HG03108 (cell line): Measurements from ENCODE around the gene RELB.
"Not testable (repeated sequence)": the region's sequence is repeated elsewhere in the genome, so short reads cannot be mapped to it uniquely, and the experiment has no call there.

Experiments used
- ATAC-seq: cut with Tn5 transposase; IDR thresholded peaks from one replicate; pipeline ENCODE4 v1.9.1; 2021; ENCODE audit warnings: moderate library complexity; ENCODE audit not compliant: unreplicated experiment

Gene RELB, protein sequence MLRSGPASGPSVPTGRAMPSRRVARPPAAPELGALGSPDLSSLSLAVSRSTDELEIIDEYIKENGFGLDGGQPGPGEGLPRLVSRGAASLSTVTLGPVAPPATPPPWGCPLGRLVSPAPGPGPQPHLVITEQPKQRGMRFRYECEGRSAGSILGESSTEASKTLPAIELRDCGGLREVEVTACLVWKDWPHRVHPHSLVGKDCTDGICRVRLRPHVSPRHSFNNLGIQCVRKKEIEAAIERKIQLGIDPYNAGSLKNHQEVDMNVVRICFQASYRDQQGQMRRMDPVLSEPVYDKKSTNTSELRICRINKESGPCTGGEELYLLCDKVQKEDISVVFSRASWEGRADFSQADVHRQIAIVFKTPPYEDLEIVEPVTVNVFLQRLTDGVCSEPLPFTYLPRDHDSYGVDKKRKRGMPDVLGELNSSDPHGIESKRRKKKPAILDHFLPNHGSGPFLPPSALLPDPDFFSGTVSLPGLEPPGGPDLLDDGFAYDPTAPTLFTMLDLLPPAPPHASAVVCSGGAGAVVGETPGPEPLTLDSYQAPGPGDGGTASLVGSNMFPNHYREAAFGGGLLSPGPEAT

DNA sequence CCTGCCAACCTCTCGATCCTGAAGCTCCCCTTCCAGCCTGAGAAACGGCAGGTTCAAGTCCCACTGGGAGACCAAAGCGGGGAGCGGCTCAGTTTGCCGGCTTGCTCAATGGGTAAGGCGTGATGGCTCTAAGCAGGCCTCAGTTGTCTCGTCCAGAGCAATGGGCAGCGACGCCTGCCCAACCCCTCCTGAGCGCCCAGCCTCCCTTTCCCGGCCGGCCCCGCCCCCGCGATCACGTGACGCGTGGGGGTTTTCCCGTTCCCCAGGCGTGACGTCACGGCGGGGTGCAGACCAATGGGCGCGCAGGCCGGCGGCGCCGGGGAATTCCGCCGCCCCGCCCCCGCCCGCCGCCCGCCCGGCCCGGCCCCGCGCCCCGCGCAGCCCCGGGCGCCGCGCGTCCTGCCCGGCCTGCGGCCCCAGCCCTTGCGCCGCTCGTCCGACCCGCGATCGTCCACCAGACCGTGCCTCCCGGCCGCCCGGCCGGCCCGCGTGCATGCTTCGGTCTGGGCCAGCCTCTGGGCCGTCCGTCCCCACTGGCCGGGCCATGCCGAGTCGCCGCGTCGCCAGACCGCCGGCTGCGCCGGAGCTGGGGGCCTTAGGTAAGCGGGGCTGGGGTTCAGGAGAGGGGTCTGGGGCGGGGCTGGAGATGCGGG, at the start of gene RELB:
RELB (plus strand) TSS at position 378 of the 653 bp plus-strand sequence; CDS start at position 494, 116 bp downstream.
- peak; percentile 42 for ATAC-seq

DNA sequence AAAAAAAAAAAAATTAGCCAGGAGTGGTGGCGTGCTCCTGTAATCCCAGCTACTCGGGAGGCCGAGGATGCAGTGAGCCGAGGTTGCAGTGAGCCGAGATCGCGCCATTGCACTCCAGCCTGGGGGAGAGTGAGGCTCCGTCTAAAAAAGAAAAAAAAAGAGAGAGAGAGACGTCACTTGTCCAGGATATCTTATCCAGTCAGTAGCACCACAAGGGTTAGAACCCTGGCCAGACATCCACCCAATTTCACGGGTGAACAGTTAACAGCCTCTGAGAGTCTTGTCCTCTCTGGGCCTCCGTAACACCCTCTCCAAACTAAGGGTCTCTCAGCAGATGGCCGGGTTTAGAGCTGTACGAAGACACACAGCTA, 47.0 kb upstream of the RELB start:
- no peak for ATAC-seq

DNA sequence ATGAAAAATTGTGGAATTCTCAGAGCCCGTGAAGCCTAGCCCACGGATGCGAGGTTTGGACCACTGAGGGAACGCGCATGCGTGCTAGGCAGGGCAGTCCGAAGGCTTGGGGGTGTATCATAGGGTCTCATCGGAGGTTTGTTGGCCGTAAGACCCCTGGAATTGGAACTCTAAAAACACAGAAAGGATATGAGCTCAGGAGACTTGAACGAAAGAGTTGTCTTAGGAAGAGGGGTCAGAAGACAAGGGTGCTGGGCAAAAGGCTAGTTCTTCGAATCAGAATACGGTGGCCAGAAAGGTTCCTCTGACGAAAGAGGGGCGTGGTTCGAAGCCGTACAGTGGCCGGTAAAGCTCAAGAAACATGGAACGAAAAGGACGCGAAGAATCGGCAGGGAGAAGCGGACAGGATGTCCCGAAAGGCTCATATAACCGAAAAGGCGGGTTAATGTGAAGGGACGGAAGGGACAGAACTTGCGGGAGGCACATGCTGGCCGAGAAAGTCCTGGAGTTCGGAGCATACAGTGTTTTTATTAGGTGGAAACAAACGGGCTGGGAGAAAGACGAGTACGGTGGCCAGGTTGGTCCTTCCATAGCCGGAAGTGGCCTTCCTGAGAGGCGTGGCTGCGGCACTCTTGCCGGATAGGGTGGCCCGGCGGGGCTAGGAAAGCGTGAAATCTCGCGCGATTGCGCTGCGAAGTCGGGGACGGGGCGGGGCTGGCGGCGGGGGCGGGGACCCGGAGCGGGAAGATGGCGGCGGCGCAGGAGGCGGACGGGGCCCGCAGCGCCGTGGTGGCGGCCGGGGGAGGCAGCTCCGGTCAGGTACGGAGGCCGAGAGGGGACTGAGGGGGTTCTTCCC, 46.4 kb upstream of the RELB start, which contains the start of gene CLPTM1:
CLPTM1 (plus strand) TSS at position 732 of the 856 bp plus-strand sequence; CDS start at position 748, 16 bp downstream.
- ATAC-seq, result peak; percentile 72

GRCh38 chr19:44955505-44956439, 45.5 kb upstream of the RELB start:
- ATAC-seq, result peak; percentile 1

GRCh38 chr19:44957526-44957925, 43.7 kb upstream of the RELB start:
- ATAC-seq, result no peak

DNA sequence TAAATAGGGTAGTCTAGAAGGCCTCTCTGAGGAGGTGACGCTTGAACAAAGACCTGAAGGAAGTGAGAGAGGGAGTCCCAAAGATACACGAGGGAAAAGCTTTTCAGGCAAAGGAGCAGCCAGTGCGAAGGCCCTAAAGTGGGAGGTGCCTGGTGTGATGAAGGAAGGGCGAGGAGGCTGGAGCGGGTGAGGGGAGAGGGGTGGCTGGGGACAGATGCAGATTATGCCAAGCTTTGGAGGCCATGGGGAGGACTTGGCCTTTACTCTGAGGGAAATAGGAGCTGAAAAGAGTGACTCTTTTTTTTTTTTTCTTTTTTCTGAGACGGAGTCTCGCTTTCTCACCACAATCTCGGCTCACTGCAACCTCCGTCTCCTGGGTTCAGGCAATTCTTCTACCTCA, 43.2 kb upstream of the RELB start:
- no peak for ATAC-seq

DNA sequence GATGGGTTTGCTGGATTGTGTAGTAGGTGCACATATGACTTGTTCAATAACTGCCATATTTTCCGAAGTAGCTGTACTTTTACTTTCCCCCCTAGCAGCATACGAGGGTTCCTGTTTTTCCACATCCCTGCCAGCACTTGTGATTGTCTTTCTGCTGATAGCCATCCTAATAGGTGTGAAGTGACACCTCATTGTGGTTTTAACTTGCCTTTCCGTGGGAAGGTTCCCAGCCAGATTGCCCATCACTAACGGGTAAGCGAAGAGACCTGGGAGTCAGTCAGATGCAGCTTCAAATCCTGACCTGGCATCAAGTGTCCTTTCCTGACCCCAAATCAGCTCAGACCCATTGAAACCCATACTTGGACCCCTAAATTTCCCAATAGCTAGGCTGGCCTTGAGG, 41.6 kb upstream of the RELB start:
- ATAC-seq, result no peak

GRCh38 chr19:44960906-44961728, 40.1 kb upstream of the RELB start:
- ATAC-seq, result peak; percentile 39

DNA sequence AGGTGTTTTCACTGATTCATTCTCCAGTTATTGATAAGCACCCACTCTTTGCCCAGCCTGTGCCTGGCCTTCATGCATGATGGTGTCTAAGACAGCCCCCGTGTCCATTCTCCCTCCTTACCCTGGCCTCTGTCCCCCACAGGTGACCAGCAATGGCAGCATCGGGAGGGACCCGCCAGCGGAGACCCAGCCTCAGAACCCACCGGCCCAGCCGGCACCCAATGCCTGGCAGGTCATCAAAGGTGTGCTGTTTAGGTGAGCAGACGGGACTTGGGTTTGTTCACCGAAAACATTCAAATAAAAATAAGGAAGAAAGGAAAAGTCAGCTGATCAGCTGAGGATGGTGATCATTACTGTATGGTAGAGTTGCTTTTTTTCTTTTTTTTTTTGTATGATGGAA, 39.4 kb upstream of the RELB start:
- no peak for ATAC-seq

GRCh38 chr19:44968118-44968517, 33.1 kb upstream of the RELB start:
- no peak for ATAC-seq

DNA sequence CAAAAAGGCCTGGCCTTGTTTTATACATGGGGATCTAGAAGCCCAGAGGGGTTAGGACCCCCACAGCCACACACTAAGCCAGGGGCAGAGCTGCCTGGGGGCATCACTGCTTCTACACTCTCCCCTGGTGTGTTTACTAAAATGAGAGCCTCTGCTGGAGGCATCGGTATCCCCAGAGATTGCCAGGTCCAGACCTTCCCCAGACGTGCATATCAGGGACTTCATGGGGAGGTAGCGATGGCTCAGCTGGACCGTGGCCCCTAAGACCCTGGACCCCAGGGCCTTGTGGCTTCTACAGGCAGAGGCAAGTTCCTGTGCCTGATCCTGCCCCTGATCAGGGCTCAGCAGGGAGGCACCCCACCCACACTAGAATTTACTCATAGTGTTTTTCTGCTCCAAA, 32.6 kb upstream of the RELB start:
- ATAC-seq, result no peak

GRCh38 chr19:44969437-44969836, 31.8 kb upstream of the RELB start:
- ATAC-seq, result no peak

DNA sequence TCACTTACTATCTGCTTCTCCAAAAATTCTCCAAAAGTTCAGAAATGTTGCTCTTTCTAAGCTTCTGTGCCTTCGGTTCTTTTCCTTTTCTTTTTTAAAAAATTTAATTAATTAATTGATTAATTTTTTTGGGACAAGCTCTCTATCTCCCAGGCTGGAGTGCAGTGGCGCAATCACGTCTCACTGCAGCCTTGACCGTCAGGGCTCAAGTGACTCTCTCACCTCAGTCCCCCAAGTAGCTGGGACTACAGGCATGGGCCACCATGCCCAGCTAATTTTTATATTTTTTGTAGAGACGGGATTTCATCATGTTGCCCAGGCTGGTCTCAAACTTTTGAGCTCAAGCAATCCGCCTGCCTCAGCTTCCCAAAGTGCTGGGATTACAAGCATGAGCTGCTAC, 29.8 kb upstream of the RELB start:
- ATAC-seq, result not testable (repeated sequence)

DNA sequence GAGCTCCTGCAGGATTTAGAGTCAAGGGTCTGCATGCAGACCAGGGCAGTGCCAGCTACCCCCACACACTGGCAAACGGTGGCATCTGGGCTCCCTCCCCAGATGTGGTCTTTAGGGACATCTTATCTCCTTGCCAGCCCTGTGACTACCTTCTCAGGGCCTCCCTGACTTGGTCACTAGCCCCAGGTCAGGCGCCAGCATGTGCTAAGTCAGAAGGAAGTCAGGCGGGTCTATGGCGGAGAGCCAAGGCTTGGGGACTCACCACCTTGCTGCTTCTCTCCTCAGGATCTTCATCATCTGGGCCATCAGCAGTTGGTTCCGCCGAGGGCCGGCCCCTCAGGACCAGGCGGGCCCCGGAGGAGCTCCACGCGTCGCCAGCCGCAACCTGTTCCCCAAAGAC, 28.5 kb upstream of the RELB start:
- no peak for ATAC-seq

GRCh38 chr19:44973982-44974735, 27.1 kb upstream of the RELB start:
- ATAC-seq, result no peak

DNA sequence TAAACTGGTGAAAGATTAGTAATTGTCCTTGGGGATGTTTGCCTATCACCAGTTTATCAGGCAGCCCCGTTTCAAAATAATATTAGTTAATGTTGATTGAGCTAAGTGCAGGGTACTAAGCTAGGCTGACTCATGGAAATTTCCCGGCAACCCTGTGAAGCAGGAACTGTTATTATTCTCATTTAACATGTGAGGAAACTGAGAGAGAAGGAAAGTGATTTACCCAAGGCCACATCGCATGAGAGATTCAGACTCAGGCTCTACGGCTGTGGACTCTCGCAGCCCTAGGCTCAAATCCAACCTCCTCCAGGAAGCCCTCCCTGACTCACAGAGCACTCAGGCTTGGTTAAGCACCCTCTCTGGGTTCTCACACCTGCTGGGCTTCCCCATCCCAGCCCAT, 26.4 kb upstream of the RELB start:
- ATAC-seq, result no peak

DNA sequence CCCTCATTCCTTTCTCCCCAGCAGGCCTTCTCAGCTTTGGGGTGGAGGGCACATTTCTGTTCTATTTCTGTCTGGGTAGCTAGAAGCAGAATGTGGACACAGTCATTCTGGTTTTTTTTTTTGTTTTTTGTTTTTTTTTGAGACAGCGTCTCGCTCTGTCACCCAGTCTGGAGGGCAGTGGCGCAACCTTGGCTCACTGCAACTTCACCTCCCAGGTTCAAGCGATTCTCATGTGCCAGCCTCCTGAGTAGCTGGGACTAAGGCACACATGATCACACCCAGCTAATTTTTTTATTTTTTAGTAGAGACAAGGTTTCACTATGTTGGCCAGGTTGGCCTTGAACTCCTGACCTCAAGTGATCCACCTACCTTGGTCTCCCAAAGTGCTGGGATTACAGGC, 25.8 kb upstream of the RELB start:
- no peak for ATAC-seq

DNA sequence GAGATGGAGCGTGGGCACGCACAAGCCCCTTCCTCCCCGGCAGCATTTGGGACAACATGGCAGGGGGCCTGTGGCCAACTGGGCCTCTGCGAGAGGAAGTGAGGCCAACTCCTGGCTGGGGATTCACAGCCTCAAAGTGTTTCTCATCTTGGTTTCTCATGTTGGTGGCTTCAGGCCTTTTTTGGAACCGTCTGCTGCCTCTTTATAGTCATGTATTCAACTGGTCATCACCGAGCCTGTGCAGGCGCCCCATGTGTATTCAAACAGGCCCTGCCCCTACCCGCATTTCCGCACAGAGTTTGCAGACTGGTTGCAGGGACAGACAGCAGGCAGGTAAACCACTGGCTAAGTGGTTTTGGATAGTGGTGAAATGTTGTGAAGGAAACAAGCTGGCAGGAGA, 17.3 kb upstream of the RELB start:
- no peak for ATAC-seq
